T-helper 1 cell (primary cell): ENCODE measurements around the gene ULBP2.
"Not testable (repeated sequence)": the region's sequence is repeated elsewhere in the genome, so short reads cannot be mapped to it uniquely, and the experiment has no call there.

Experiments used
- DNase-seq, 5 donors: peaks; one replicate each; pipeline ENCODE4 v3.0.0-alpha.2; 2012 to 2020

Gene ULBP2

DNA sequence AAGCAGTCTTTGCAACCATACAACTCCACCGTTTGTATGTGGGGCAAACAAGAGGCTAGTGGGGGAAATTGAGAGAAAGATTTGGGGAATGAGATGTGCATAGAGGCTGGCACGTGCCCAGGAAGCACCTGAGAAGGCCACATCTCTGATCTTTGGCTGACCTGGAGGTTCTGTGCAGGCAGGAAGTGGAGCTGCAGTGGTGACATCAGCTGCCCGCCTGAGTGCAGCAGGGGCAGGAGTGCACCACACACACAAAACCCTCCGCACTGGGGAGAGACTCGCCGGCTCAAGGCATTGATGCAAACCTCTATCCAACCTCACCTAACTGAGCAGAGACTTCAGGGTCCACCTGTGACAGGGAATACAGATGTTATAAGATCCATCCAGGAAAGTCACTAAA lies 32.6 kb downstream of the ULBP2 start:
- not testable (repeated sequence) for DNase-seq

DNA sequence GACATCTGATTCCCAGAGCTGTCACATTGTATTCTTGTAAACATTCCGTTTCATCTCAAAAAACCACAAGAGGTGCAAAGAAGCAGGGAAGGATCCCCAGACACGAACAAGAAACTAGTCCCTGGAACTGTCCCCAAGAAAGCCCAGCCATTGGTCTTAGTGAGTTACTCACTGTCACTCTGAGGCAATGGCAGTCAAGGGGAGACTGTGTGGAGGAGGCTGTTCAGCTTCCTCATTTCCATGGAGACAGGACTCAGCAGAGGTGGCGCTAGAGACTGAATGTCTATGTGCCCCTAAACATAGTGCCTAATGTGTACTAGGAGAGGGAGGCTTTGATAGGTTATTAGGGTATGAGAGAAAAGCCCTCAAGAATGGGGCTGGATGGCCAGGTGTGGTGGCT lies 33.0 kb downstream of the ULBP2 start:
- no peak for DNase-seq

DNA sequence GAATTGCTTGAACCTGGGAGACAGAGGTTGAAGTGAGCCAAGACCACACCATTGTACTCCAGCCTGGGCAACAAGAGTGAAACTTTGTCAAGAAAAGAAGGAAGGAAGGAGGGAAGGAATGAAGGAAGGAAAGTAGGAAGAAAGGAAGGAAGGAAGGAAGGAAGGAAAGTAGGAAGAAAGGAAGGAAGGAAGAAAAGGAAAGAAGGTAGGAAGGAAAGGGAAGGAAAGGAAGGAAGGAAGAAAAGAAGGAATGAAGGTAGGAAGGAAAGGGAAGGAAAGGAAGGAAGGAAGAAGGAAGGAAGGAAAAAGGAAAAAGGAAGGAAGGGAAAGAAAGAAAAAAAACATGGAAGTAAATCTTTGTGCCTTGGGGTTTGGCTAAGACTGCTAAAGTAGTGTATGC lies 33.6 kb downstream of the ULBP2 start:
- DNase-seq, result no peak

DNA sequence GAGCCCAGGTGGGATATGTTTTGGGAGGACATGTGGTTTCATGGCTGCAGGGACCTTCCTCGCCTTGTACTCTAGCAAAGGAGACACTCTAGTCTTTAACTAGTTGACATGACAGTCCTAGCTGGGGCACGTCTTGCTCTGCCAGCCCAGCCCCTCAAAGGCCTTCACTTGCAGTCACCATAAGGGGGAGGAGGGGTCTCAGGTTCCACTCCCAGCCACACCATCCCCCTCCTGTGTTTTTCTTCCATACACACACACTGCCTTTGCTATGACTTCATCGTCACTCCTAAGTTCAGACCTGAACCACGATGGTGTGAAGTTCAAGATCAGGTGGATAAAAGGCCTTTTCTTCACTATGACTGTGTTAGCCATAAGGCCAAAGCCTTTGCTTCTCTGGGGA lies 35.4 kb downstream of the ULBP2 start:
- DNase-seq, result no peak

DNA sequence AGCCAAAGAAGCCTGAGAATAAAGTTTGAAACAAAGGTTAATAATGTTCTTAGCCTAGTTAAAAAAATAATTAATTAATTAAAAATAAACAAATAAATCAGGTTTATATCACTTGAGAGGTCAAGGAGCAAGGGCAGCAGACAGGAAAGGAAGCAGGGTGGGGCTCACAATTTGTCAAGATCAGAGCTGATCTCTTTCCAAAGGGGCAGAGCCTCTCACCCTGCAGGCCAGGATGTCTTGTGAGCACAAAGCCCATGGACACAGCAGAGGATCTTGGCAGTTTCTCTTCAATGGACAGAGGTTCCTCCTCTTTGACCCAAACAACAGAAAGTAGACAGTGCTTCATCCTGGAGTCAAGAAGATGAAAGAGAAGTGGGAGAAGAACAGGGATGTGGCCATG lies 36.8 kb downstream of the ULBP2 start:
- no peak for DNase-seq

DNA sequence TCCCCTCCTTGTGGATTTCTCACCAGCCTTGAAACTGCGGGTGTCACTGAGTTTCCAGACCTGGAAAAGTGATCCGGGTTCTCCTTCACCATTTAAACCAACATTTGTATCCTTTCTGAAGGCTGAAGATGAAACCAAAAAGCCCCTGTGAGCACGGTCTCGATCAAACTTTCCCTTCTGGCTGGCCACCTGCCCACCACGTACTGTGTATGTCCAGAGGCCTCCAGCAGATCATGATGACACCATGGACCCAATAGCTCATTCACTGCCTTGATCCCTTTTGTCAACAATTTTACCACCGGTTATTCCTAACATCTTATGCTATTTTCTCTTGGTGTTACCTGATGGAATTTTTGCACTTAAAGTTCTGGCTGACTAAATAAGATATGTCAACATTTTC lies 37.5 kb downstream of the ULBP2 start:
- no peak for DNase-seq

DNA sequence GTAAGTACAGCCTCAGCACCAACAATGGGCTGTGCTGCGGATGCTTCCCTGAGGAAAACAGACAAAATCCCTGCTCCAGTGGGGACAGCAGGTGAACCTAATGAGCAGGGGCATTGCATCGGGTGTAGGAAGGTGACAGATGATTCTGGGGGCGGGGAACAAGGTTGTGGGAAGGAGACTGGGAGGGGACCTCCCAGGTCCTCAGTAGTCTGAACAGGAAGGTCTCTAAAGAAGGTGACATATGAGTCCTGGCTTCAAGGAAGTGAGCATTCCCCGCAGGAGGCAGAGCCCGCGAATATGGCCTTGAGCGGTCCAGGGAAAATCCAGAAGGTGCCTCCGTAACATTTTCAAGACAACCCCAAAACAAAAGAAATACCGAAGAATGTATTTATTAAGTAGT lies 41.3 kb downstream of the ULBP2 start:
- no peak for DNase-seq

DNA sequence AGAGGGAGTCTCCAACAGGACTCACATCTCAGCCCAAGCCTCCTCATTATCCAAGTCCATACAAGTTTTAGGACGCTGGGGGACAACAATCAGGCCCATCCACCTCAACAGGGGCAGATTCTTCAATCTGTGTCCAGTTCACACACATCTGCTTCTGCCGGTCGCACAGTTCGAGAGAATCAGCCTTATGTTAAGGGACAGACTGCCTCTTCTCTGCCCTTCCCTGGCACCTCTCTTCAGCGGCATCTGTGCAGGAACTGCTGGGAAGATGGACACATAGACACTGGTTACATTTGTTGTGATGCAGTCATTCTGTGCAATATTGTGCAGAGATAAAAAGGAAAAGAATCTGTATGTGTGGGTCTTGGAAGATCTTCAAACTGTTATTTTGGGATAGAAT lies 43.0 kb downstream of the ULBP2 start:
- no peak for DNase-seq

DNA sequence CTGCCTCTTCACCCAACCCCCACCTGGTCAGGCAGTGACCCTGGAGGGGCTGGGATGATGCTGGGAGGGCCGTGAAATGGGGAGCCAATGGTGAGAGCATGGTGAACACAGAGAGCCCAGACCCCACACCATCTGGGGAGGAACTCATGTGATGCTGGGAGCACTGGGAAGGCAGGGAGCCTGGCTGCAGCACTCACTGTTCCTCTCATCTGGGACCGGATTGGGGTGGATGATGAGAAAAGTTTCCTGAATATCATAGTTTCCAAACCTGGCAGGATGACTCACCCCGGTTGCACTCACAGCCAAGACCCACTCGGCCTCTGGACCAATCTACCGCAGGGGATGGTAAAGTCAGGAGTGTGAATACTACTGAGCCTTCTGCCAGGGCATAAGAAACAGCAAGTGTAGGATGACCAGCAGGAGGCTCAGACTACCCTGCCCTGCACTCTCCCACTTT lies 43.7 kb downstream of the ULBP2 start:
- no peak for DNase-seq

DNA sequence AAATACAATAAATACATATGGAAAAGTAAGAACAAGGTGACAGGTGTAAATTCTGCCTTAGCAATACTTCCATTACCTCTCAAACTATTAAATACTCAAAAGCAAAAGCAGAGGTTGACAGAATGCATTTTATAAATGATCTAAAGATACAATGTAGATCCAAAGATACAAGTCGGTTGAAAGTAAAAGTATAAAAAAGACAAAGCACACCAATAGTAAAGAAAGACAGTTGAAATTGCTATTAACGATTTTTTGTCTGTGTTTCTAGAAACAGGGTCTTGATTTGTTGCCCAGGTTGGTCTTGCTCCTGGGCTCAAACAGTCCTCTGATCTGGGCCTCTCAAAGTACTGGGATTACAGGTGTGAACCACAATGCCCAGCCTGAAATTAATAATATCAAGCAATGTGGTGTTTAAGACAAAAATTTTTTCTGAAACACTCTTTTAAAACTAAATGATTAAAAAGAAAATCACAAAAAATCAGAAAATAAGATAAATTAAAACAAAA lies 45.8 kb downstream of the ULBP2 start:
- no peak for DNase-seq

DNA sequence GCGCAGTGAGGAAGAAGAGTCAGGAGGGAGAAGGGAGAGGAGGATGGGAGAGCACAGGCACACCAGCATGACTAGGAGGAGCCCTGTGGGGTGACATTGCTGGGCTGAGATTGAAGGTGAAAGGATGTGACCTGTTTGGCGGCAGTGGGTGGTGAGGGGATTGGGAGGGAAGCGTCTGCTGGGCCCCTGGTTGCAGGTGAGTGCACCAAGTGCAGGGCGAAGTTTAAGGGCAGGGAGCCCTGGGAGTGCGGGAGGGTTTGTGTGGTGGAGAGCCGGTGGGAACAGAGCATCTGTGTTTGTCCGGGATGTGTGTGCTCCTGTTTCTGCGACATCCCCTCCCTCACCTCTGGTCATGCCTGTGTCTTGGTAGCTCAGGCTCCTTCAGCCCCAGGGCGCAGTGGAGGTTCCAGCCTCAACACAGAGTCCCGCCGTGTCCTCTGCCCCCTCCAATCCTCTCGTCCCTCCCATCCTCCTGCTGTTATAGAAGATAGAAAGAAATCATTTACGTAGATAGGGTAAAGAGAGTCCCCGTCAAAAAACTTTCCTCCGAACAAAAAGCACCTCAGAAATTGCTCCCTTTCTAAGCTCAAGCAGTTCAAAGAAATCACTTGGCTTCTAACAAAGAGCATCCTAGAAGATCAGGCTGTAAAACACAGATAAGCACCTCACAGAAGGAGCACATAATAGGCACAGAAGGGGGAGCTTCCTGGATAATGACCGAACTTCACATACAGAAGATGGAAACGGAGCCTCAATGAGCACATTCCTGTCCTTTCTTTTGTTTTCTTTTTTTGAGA lies 46.9 kb downstream of the ULBP2 start:
- DNase-seq, result no peak

DNA sequence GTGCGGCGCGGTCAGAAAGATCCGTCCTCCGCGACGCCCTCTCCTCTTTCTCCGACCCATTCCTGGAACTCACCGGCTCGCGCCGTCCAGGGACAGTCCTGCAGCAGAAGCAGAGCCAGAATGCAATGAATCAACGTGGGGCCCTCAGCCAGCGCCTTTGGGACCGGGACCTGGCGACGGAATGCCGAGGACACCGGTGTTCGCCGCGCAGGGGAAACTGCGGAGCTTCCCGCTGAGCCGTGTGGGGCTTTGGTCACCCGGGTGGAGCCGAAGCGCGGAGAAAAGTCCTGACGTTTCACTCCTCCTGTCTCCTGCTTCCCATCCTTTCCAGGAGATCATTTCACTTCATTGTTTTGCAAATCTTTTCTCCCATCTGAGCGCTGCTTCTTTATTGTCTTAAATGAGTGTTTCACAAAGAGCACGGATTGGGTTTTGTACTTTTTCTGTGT lies 48.4 kb downstream of the ULBP2 start:
- no peak for DNase-seq

DNA sequence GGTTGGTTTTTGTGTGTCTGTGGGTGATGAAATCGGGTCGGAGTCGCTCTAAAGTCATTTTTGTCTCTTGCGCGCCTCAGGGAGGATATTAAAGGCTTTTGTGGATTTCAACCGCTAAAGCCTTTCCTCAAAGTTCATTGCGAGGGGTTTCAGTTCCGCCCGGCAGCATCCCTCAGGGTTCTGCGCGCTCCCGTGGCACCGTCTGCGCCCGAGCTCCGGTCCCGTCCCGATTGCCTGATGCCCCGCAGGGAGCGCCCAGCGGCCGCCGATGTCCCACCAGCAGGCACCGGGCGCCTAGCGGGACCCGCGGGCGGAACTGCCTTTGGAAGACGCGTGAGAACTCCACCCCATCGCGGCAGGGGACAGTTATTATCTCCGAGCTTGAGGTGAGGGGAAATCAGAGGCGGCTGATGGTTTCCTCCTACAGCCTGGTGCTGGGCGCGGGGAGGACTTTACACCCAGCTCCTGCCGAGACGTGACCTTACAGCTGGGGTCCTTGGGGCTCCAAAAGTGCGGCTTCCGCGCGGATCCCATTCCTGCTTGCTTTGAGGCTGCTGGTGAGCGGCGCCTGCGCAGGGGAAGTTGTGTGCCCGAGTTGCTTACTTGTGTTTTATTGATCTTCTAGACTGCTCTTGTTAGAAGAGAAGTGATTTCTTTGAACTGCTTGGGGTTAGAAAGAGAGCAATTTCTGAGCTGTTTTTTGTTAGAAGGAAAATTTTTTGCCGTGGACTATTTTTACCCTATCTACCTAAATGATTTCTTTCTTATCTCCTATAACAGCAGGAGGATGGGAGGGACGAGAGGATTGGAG lies 49.1 kb downstream of the ULBP2 start:
- DNase-seq, result peak in 1 of 5 donors; percentile 30

DNA sequence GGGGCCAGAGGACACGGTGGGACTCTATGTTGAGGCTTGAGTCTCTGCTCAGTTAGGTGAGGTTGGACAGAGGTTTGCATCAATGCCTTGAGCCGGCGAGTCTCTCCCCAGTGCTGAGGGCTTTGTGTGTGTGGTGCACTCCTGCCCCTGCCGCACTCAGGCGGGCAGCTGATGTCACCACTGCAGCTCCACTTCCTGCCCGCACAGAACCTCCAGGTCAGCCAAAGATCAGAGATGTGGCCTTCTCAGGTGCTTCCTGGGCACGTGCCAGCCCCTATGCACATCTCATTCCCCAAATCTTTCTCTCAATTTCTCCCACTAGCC lies 49.6 kb downstream of the ULBP2 start:
- not testable (repeated sequence) for DNase-seq

DNA sequence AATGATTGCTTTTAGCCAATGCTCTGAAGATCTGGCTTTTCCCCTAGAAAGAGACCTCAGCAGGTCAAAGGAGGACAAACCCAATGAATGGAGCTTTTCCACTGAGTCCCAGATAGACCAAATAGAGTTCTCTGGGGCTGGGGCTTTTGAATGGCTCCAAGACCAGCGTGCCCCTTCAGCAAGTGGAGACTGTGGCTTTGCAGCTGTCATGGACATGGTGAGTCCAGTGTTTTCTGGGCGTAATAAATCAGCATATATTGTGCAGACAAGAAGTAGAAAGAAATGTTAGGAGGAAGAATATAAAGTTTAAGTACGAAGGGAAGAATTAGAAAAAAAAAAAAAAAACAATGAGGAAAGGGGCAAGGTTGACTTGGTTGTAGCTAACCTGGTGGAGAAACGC lies 50.0 kb downstream of the ULBP2 start:
- no peak for DNase-seq

DNA sequence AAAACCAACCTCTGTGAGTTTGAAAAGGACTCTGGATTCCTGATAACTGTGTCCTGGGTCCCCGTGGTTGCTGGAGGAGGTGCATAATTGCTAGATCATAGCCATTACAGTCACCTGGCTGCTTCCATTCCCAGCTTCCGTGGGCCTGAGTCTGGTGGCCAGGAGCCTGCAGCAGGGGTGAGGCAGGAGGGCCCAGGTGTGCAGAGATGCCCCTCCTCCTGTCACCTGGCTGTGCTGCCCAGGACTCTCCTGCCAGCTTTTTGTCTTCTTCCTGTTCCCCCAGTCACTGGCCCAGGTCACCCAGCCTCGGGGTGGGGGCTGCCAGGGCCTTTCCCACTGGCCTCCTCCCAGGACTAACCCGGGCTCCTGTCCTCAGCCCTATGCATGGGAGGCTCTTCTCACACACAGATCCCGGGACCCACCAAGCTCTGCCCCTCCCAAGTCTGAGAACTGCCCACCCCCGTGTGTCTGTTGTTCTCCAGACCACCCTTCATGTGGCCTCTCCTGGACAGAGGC lies 53.5 kb downstream of the ULBP2 start:
- DNase-seq, result no peak

DNA sequence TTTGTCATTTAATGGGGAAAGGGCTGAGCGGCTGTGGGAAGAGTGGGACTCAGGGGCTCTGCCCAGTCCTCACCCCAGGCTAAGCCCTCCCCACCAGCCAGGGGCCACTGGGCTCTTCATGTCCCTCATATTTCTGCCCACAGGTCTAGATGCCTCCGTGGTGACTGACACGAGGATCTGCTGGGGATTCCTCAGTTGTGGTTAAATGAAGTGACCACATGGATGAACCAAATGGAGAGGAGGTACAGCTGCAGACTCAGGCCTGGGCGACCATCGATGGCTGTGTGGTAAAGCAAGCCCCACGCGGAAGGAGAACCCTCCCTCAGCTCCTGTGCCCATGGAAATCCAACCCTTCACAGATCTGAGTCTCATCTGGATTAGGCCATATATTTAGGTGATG lies 54.2 kb downstream of the ULBP2 start:
- no peak for DNase-seq
